Progenitor cell of endocrine pancreas (in vitro differentiated cells): ENCODE results near the gene FRMPD4. TPM values are rescaled to one million over a fixed set of nuclear protein-coding genes. Genes with fewer than 3 reads are reported as not detected.

ENCODE experiments used
- DNase-seq: peaks from one replicate; pipeline ENCODE4 v3.0.0; 2021; ENCODE audit warnings: low spot score; ENCODE audit not compliant: unreplicated experiment
- H3K27ac Mint-ChIP-seq: 2 replicates; pipeline ENCODE4 v1.8.0; 2021; ENCODE audit warnings: mild to moderate bottlenecking, moderate library complexity, mixed read lengths
- H3K27me3 Mint-ChIP-seq: 2 replicates; pipeline ENCODE4 v1.8.0; 2021; ENCODE audit warnings: mixed read lengths
- H3K36me3 Mint-ChIP-seq: 2 replicates; pipeline ENCODE4 v1.8.0; 2022; ENCODE audit warnings: mixed read lengths; ENCODE audit not compliant: insufficient read depth
- H3K4me1 Mint-ChIP-seq: 2 replicates; pipeline ENCODE4 v1.8.0; 2021; ENCODE audit warnings: low read depth, mixed read lengths
- H3K4me3 Mint-ChIP-seq: 2 replicates; pipeline ENCODE4 v1.8.0; 2021; ENCODE audit warnings: low read depth, mild to moderate bottlenecking, moderate library complexity, mixed read lengths
- H3K9me3 Mint-ChIP-seq: 2 replicates; pipeline ENCODE4 v1.8.0; 2021; ENCODE audit warnings: low read depth, mixed read lengths
- CTCF ChIP-seq: fragments of 200-600 bp; sonication (generic); IDR thresholded peaks from one replicate; pipeline ENCODE4 v1.5.0; 2021; ENCODE audit warnings: antibody characterized with exemption, mild to moderate bottlenecking; ENCODE audit not compliant: unreplicated experiment
- total RNA-seq: library from RNA; stranded (reverse); gene quantifications from 2 replicates; pipeline ENCODE4 v1.2.1, GENCODE V29; 2021

The FRMPD4 gene
- total RNA-seq, 1 donor from 2014 or later, result 0.10 TPM

DNA sequence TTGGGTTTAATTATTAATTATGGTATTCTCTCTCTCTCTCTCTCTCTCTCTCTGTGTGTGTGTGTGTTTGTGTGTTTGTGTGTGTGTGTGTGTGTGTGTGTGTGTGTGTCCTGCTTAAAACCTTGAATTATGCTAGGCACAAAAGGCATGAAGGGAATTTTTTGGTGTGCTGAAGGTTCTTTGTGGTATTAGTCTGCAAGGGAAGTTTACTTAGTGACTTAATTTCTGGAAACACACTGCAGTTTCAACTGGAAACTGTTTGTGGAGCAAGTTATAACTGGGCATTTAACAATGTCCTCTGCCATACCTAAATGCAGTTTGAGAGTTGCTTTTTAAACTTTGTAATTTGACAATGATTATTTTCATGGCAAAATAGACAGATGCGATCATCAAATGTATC is 111.7 kb downstream of the FRMPD4 start:
- Mint-ChIP-seq H3K4me1 (no peaks in the 10 kb centered on the region), H3K27me3 (no peaks in the 10 kb centered on the region), H3K27ac (no peak overlapping the region), H3K9me3 (no peaks in the 10 kb centered on the region), H3K36me3 (no peaks in the 10 kb centered on the region), H3K4me3 (no peak overlapping the region)
- TF ChIP-seq CTCF, result no peak
- DNase-seq, result no peak

DNA sequence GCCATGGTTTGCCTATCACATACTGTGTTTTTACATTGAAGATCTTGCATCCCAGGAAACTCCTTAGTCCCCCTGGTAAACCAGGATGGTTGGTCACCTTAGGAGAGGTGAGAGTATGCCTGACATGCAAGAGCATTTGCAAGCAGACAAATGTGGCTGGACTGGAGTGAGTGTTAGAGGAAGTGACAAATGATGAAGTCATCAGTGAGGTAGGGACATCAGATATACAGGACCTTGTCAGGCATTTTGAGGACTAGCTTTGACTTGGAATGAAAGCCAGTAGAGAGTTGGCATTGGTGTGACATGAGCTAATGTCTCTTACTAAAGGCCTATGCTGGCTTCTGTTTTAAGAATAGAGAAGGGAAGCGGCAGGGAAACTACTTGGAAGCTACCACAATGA is 124.9 kb downstream of the FRMPD4 start:
- no peaks in the 10 kb centered on the region for H3K27me3 Mint-ChIP-seq
- no peaks in the 10 kb centered on the region for H3K36me3 Mint-ChIP-seq
- no peak overlapping the region for H3K4me3 Mint-ChIP-seq
- no peaks in the 10 kb centered on the region for H3K4me1 Mint-ChIP-seq
- no peak for DNase-seq
- no peaks in the 10 kb centered on the region for H3K9me3 Mint-ChIP-seq
- no peak for TF ChIP-seq CTCF
- no peak overlapping the region for H3K27ac Mint-ChIP-seq

DNA sequence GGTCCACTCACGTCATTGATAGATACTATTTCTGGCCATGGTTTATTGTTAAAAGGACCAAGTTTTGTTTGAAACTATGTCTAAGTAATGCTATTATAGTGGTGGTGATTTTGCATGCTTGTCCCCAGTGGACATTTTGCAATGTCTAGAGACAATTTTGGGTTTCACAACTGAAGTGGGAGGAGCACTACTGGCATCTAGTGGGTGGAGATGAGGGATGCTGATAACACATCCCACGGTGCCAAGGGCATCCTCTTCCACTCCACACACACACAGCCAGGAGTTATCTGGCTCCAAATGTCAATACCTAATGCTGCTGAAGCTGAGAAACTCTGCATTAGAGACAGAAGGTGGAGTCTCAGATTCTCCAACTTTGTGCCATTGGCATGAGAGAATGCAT is 131.2 kb downstream of the FRMPD4 start:
- no peak overlapping the region for H3K4me3 Mint-ChIP-seq
- no peaks in the 10 kb centered on the region for H3K27me3 Mint-ChIP-seq

DNA sequence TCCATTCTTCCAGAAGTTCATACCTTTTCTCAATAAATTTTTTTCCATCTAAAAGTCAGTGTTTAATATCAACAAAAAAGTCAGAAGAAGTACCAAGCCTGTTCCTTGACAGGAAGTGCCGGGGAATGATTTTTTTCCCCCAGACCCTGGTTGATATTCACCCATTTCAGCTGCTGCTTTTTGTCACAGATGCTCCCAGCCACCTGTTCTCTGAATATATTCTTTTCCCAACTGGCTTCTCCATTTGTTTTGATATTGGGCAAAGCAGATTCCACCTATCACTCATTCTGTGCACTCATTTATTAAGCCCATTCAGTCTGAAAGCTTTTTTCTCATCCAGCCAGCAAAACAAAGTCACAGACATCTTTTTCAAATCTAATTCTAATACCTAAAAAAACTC is 139.9 kb downstream of the FRMPD4 start:
- Mint-ChIP-seq H3K36me3 (peaks cover 1% of the 10 kb centered on the region), H3K4me3 (no peak overlapping the region), H3K9me3 (peaks cover 8% of the 10 kb centered on the region), H3K27me3 (no peaks in the 10 kb centered on the region), H3K27ac (no peak overlapping the region), H3K4me1 (peaks cover 2% of the 10 kb centered on the region)
- no peak for TF ChIP-seq CTCF
- DNase-seq, result no peak

More for the DNA sequence above, 131.2 kb downstream of the FRMPD4 start:
- H3K9me3 Mint-ChIP-seq, result peaks cover 2% of the 10 kb centered on the region
- H3K27ac Mint-ChIP-seq, result no peak overlapping the region
- no peak for DNase-seq
- H3K4me1 Mint-ChIP-seq, result no peaks in the 10 kb centered on the region
- TF ChIP-seq CTCF, result no peak
- H3K36me3 Mint-ChIP-seq, result peaks cover 1% of the 10 kb centered on the region

DNA sequence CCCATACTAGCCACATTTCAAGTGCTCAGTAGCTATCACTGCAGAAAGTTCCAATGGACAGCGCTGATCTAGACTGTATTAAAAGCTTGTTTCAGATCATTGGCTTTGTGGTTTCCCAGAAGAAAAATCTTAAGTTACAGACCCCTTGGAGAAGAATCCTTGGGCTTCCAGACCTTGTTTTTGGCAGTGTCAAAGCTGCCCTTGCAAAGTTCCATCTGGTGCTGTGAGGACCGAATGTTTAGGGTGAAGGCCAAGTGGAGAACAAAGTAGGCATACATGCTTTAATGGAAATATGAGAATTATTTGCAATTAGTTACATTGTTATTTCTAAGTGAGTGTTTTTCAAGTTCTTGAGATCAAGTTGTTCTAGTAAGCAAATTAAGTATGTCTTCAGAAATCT is 144.7 kb downstream of the FRMPD4 start:
- H3K27ac Mint-ChIP-seq, result no peak overlapping the region
- peaks cover 2% of the 10 kb centered on the region for H3K4me1 Mint-ChIP-seq
- H3K27me3 Mint-ChIP-seq, result no peaks in the 10 kb centered on the region

More for the DNA sequence above, 144.7 kb downstream of the FRMPD4 start:
- Mint-ChIP-seq H3K36me3 (no peaks in the 10 kb centered on the region), H3K9me3 (peaks cover 3% of the 10 kb centered on the region), H3K4me3 (no peak overlapping the region)
- no peak for TF ChIP-seq CTCF
- DNase-seq, result no peak
